Astrocyte of the cerebellum (primary cell): ENCODE data around the gene NDUFAF7.
"Not testable (repeated sequence)": the region's sequence is repeated elsewhere in the genome, so short reads cannot be mapped to it uniquely, and the experiment has no call there.

Experiments used
- DNase-seq: peaks from one replicate; pipeline ENCODE4 v3.0.0-alpha.2; 2011; ENCODE audit warnings: low read depth
- H3K4me3 ChIP-seq: 2 replicates; pipeline ENCODE4 v1.5.1; 2011; ENCODE audit warnings: mild to moderate bottlenecking, low read depth, low read length, moderate library complexity
- CTCF ChIP-seq: IDR thresholded peaks from 2 replicates; pipeline ENCODE4 v1.5.1; 2012; ENCODE audit warnings: low read length, low read depth, moderate library complexity, mild to moderate bottlenecking; ENCODE audit errors: missing control alignments
- in situ Hi-C: cut with HindIII; loops from 2 replicates; pipeline ENCODE4 v1.10.0; 2017; ENCODE audit warnings: low sequenced_read_pairs

Gene NDUFAF7

GRCh38 chr2:37287966-37288365 lies 56.5 kb downstream of the NDUFAF7 start:
- in situ Hi-C loops = no loop called here
- TF ChIP-seq CTCF = no peak
- no peak overlapping the region for H3K4me3 ChIP-seq
- DNase-seq = no peak

- in situ Hi-C loops = no loop called here
- no peak for DNase-seq
- no peak overlapping the region for H3K4me3 ChIP-seq
- no peak for TF ChIP-seq CTCF
Observed at GRCh38 chr2:37291680-37292079, 60.2 kb downstream of the NDUFAF7 start.

DNA sequence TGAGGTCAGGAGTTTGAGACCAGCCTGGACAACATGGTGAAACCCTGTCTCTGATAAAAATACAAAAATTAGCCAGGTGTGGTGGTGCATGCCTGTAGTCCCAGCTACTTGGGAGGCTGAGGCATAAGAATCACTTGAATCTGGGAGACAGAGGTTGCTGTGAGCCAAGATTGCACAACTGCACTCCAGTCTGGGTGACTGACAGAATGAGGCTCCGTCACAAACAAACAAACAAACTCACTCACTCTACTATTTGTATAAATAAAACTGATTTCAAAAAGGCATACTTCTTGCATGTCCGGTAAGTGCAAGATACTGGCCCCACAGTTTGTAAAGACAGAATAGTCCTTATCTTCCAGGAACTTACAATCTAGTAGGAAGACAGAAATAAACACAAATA lies 63.4 kb downstream of the NDUFAF7 start:
- in situ Hi-C loops, H3K4me3 ChIP-seq, DNase-seq: not testable (repeated sequence)

DNA sequence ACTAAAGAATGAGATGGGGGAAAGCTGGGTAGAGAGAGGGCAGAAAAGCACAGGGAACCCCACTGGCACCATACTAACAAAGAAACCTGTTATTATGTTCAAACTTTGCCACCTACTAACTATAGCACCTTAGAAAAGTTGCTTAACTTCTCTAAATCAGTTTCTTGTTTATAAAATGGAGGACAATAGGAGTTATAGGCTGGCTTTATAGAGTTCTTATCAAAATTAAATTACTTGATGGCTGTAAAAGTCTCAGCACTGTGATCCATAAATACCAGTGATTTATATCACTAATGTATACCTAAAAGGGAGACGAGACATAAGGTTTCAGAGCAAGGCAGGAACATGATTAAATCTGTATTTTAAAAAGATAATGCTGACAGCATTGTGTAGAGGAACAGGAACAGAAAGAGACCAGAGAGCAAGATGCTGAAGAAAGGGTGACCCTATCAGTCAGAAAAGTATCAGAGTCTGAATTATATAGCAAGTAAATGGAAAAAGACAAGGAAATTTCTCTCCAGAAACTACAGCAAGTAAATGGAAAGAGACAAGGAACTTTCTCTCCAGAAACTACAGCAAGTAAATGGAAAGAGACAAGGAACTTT lies 64.1 kb downstream of the NDUFAF7 start:
- H3K4me3 ChIP-seq = no peak overlapping the region
- no peak for TF ChIP-seq CTCF
- in situ Hi-C loops = no loop called here
- DNase-seq = no peak

DNA sequence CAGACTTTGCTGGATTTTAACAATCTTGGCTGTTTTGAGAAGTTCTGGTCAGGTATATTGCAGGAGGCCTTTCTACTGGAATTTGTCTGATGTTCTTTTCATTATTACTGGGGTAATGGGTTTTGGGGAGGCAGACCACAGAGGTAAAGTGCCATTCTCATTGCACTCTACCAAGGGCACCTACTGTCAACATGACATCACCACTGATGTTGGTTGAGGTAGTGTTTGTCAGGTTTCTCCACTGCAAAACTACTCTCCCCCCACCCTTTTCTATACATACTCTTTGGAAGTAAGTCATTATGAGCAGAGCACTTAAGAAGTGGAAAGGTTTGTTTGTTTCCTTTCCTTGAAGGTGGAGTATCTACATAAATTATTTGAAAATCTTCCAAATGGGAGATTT lies 66.2 kb downstream of the NDUFAF7 start:
- no peak for TF ChIP-seq CTCF
- in situ Hi-C loops = no loop called here
- DNase-seq = no peak
- no peak overlapping the region for H3K4me3 ChIP-seq
